Adrenal gland (tissue), 5 donors: ENCODE data around the gene KCNMB2.

ENCODE experiments used
- CTCF ChIP-seq, 6 experiments: fragments of 450-650 bp in 4 of 6; fragments of 200-600 bp in 2 of 6; sonication (generic) in 1 of 6; IDR thresholded peaks; 1 replicate in 5 of 6; 2 replicates in 1 of 6; pipeline versions ENCODE4 v1.5.1 to v1.8.0; 2016 to 2021; ENCODE audit warnings: antibody characterized with exemption in 6 of 6, mild to moderate bottlenecking in 2 of 6, moderate library complexity in 1 of 6
- POLR2A ChIP-seq, 2 donors: fragments of 450-650 bp; IDR thresholded peaks; one replicate each; pipeline ENCODE4 v1.6.1; 2017; ENCODE audit warnings: antibody characterized with exemption in 2 of 2, mild to moderate bottlenecking in 2 of 2, moderate library complexity in 1 of 2
- donor health status: DM: no; HTN: no; CAD: no.

GRCh38 chr3:178875157-178875556 lies 338.9 kb downstream of the KCNMB2 start:
- TF ChIP-seq CTCF (IDR thresholded peaks at IDR 0.05): no peak
- no peak for TF ChIP-seq POLR2A (IDR thresholded peaks at IDR 0.05)
